Measurements from ENCODE around the gene C11orf68.
"Not testable (repeated sequence)": the region's sequence is repeated elsewhere in the genome, so short reads cannot be mapped to it uniquely, and the experiment has no call there.

C11orf68 gene

GRCh38 chr11:65918211-65919140, at the start of gene C11orf68:
TSS of gene C11orf68 (minus strand) at chr11:65919062. CDS start at chr11:65919031, 31 bp downstream.
- peak; percentile 59 for DNase-seq

DNA sequence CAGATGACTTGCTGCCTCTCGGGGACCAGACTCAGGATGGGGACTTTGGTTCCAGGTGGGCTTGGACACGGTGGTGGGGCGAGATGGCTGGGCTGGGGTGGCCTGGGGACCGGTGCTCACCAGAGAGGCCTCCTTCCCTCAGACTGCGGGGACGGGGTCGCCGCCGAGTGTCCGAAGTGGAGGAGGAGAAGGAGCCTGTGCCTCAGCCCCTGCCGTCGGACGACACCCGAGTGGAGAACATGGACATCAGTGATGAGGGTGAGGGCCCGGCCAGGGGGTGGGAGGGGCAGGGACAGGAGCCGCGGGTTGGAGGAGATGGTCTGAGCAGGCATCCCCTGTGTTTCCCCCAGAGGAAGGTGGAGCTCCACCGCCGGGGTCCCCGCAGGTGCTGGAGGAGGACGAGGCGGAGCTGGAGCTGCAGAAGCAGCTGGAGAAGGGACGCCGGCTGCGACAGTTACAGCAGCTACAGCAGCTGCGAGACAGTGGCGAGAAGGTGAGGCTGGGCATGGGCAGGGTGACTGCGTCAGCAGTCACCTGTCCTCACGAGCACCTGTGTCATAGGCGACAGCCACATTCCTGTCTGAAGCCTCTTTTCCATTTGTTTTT, 48.6 kb upstream of the C11orf68 start:
- DNase-seq, result no peak

DNA sequence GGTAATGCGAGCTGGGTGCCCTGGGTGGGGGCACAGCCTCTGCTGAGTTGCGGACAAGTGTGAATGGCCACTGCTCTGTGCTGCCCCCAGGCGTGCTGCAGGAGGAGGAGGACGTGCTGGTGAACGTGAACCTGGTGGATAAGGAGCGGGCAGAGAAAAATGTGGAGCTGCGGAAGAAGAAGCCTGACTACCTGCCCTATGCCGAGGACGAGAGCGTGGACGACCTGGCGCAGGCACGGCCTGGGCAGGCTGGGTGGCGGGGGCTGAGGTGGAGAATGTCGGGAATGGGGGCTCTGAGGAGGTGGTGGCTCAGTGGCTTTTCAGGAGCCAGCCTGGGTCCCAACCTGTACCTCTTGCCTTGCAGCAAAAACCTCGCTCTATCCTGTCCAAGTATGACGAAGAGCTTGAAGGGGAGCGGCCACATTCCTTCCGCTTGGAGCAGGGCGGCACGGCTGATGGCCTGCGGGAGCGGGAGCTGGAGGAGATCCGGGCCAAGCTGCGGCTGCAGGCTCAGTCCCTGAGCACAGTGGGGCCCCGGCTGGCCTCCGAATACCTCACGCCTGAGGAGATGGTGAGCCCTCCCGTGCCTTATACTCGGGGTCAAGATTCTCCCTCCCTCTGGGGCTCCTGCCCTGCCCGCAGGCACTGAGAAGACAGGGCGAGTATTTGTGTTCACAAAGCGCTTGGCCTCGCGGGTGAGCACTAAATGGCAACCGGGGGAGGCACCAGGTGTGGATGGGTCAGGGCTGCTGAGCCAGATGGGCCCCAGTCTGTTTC, 47.3 kb upstream of the C11orf68 start:
- no peak for DNase-seq

GRCh38 chr11:65964906-65965305, 46.0 kb upstream of the C11orf68 start:
- DNase-seq, result no peak

DNA sequence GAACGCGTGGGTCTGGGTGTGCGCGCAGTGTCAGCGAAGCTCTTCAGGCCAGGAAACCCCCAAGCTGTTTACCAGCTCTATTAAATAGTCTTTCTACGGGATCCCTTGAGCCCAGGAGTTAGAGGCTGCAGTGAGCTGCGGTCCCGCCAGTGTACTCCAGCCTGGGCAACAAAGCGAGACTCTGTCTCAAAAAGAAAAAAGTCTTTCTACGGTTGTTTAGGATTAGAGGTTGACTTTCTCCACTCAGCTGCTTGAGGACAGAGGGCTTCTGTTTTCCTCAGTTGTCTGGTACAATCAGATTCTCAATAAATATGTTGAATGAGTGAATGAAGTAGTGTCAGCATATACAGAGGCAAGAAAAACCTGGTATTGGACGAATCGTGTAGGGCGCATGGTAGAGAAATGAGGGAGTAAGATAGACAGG, 43.3 kb upstream of the C11orf68 start:
- no peak for DNase-seq

DNA sequence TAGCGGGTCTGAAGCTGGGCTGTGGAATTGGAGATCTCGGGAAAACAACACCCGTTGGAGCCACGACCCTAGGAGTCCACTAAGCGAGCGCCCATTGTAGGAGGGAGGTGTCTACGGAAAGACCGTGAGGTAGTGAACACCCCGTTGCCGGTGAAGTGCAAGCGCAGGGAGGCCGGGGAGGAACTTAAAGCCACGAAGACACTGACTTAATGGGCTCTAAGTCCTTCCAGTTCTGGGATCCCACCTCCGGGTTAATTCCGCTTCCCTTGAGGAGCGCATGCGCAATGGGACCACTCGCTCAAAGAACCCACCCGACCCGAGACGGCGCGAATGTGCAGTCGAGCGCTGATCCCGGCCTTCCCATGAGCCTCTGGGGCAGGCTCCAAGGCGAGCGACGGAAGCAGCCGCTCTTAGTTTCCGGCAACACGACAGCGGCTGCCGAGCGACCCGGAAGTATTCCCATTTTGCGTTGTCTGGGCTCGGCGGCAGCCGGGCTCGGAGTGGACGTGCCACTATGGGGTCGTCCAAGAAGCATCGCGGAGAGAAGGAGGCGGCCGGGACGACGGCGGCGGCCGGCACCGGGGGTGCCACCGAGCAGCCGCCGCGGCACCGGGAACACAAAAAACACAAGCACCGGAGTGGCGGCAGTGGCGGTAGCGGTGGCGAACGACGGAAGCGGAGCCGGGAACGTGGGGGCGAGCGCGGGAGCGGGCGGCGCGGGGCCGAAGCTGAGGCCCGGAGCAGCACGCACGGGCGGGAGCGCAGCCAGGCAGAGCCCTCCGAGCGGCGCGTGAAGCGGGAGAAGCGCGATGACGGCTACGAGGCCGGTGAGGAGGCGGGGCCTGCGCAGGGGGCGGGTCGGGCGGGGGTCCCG, 42.6 kb upstream of the C11orf68 start, which contains the start of gene SART1:
Gene SART1, plus strand, starts transcription at position 468 of the 874 bp plus-strand sequence. Its CDS starts 47 bp downstream, at position 515.
- DNase-seq, result peak; percentile 99

DNA sequence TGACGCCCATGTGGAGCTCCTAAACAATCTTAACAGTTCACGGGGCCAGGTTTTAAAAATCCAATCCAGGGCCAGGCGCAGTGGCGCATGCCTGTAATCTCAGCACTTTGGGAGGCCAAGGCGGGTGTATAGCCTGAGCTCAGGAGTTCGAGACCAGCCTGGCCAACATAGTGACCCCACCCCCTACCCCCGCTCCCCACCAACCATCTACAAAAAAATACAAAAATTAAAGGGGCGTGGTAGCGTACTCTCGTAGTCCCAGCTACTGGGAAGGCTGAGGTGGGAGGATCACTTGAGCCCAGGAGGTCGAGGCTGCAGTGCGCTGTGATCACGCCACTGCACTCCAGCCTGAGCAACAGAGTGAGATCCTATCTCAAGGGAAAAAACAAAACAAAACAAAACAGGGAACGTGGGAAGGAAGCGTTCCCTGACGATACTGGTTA, 42.0 kb upstream of the C11orf68 start:
- DNase-seq, result no peak

- no peak for DNase-seq
These were observed 40.0 kb upstream of the C11orf68 start for GRCh38 chr11:65958774-65959420.

- no peak for DNase-seq
These were observed 39.4 kb upstream of the C11orf68 start for GRCh38 chr11:65958291-65958690.

DNA sequence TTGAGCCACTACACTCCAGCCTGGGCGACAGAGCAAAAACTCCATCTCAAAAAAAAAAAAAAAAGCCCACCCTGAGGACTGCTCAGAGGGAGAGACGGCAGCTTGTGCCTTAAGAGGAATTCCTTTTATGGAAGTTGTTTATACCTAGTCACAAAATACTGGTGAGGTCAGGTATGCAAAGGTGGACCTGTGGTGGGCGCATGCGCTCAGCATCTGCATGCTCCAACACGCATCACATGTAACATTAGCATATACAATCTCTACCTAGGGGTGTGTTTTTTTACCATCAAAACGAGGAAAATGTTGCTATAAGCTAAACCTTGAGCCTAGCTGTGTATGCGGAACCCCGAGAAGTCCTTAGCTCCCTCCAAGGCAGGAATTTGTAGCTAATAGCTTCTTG, 35.9 kb upstream of the C11orf68 start:
- no peak for DNase-seq

GRCh38 chr11:65953471-65953870, 34.6 kb upstream of the C11orf68 start:
- no peak for DNase-seq

GRCh38 chr11:65952052-65952521, 33.2 kb upstream of the C11orf68 start:
- no peak for DNase-seq

DNA sequence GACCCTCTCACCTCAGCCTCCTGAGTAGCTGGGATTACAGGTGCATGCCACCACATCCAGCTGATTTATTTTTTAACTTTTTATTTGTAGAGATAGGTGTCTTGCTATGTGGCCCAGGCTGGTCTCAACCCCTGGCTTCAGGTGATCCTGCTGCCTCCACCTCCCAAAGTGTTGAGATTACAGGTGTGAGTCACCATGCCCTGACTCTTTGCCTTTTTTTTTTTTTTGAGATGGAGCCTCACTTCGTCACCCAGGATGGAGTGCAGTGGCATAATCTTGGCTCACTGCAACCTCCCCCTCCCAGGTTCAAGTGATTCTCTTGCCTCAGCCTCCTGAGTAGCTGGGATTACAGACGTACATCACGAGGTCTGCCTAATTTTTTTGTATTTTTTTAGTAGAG, 32.8 kb upstream of the C11orf68 start:
- DNase-seq, result not testable (repeated sequence)

DNA sequence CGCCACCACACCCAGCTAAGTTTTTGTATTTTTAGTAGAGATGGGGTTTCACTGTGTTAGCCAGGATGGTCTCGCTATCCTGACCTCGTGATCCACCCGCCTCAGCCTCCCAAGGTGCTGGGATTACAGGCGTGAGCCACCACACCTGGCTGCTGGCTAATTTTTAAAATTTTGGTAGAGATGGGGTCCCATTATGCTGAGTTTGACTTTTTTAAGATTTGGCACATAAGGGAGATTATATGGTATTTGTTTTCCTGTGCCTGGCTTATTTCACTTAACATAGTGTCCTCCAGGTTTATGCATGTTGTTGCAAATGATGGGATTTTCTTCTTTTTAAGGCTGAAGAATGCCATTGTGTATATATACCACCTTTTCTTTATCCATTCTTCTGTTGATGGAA, 31.8 kb upstream of the C11orf68 start:
- DNase-seq, result not testable (repeated sequence)

DNA sequence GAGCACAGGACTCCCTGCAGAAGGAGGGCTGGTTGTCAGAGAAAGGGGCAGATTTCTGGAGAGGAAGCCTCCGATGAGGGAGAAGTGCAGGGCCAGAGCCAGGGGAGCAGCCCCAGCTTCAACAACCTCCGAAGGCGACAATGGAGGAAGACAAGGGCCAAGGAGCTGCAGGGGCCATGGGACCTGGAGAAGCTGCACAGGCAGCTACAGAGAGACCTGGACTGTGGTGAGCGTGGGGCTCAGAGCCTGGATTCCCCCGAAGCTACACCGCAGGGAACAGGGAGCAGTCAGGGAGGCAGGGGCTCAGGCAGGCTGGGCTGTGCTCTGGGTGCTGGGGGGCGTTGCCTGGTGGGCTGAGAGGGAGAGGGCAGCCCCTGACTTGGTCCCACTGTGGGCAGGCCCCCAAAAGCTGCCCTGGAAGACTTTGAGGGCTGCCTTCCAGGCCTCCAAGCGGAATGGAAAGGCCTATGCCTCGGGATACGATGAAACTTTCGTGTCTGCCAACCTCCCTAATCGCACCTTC, 28.8 kb upstream of the C11orf68 start:
- DNase-seq, result no peak

GRCh38 chr11:65947133-65947532, 28.3 kb upstream of the C11orf68 start:
- no peak for DNase-seq

DNA sequence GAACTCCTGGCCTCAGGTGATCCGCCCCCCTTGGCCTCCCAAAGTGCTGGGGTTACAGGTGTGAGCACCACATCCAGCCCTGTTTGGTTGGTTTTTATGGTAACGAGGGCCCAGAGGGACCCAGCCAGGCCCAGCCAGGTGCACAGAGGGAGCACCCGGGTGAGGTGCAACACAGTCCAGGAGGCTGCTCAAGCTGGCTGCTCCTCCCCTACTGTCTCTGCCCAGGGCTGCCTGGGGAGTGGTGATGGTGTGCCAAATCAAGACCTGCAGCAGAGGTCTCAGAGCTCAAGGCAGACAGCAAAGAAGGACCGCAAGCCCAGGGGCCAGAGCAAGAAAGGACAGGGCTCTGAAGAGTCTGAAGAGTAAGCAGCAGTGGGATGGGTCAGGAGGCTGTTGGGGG, 27.8 kb upstream of the C11orf68 start:
- DNase-seq, result no peak

DNA sequence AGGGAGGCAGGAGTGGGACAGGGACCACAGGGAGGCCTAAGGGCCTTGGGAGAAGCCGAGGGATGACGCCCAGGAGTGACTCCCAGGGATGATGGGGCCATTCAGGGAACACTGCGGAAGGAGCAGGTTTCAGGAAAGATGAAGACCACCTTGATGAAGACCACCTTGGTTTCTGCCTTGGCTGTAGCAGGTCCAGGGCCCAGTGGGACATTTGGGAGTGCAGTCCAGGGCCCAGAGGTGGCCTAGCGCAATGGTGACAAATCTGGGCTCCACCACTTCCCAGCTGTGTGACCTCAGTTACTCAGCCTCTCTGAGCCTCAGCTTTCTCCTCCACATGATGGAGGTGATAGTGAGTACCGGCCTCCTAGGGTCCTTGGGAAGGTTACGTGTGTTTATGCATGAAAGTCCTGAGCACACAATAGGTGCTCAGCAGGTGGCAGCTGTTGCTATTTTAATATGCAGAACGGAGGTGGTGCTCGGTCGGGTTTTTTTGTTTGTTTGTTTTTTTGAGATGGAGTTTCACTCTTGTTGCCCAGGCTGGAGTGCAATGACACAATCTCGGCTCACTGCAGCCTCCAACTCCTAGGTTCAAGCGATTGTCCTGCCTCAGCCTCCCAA, 27.2 kb upstream of the C11orf68 start:
- no peak for DNase-seq

GRCh38 chr11:65945430-65945911, 26.6 kb upstream of the C11orf68 start, which contains the start of gene TSGA10IP:
TSS of gene TSGA10IP (plus strand) at chr11:65945480. CDS start at chr11:65945676, 196 bp downstream.
- DNase-seq, result no peak

DNA sequence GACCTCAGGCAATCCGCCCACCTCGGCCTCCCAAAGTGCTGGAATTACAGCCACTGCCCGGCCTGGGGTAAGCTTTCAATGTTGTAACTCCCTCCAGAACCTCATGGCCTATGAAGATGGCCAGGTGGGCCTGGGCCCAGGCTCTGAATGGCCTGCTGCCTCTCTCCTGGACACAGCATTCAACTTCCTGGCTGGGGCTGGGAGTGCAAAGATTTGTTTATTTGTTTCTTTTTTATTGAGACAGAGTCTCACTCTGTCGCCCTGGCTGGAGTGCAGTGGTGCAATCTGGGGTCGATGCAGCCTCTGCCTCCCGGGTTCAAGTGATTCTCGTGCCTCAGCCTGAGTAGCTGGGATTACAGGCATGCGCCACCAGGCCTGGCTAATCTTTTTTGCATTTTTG, 25.9 kb upstream of the C11orf68 start:
- no peak for DNase-seq

Data from hematopoietic multipotent progenitor cell treated with erythropoietin and hydrocortisone succinate and interleukin-3 and kit ligand, for 8 days (in vitro differentiated cells).